ENCODE measurements around the gene HTRA2.
A peak's percentile ranks its signal among the peaks of the same experiment; 100 is the strongest.

Gene HTRA2

GRCh38 chr2:74499940-74500577 is 29.7 kb upstream of the HTRA2 start:
- Histone ChIP-seq H3K27me3 (ENCODE audit: insufficient read depth, low read length, poor library complexity, severe bottlenecking) (no peaks in the 10 kb centered on the region), H3K4me1 (ENCODE audit: insufficient read depth, low read length, poor library complexity, severe bottlenecking) (peaks cover 6% of the 10 kb centered on the region), H3K79me2 (ENCODE audit: insufficient read depth, low read length) (peaks cover 7% of the 10 kb centered on the region), H3K9me2 (replicated peaks; ENCODE audit: low read depth, low read length) (no peaks in the 10 kb centered on the region), H3K36me3 (ENCODE audit: insufficient read depth, low read length) (no peaks in the 10 kb centered on the region), H3K9ac (ENCODE audit: low read depth, low read length, poor library complexity, severe bottlenecking) (no peak overlapping the region), H3K4me3 (ENCODE audit: low read length, poor library complexity, severe bottlenecking) (no peak overlapping the region), H3K9me3 (ENCODE audit: insufficient read depth, low read depth, low read length) (no peaks in the 10 kb centered on the region), H4K20me1 (ENCODE audit: insufficient read depth, low read length, poor library complexity, severe bottlenecking) (no peaks in the 10 kb centered on the region), H3F3A (ENCODE audit: low read depth) (no peaks in the 10 kb centered on the region), H3K4me2 (ENCODE audit: low read depth, low read length, poor library complexity, severe bottlenecking) (no peak overlapping the region), H2AFZ (ENCODE audit: low read length) (no peak overlapping the region)
- TF ChIP-seq EZH2phosphoT487 (IDR thresholded peaks at IDR 0.05; ENCODE audit: borderline replicate concordance), result no peak
- TF ChIP-seq CTCF (conservative IDR thresholded peaks at IDR 0.05; ENCODE audit: low read length), result no peak

- H3K9ac ChIP-seq (ENCODE audit: low read depth, low read length, poor library complexity, severe bottlenecking), result no peak overlapping the region
- H3K9me2 ChIP-seq (replicated peaks; ENCODE audit: low read depth, low read length), result no peaks in the 10 kb centered on the region
- no peaks in the 10 kb centered on the region for H3K9me3 ChIP-seq (ENCODE audit: insufficient read depth, low read depth, low read length)
- H3K4me3 ChIP-seq (ENCODE audit: low read length, poor library complexity, severe bottlenecking), result no peak overlapping the region
- TF ChIP-seq EZH2phosphoT487 (IDR thresholded peaks at IDR 0.05; ENCODE audit: borderline replicate concordance), result no peak
- no peak for TF ChIP-seq CTCF (conservative IDR thresholded peaks at IDR 0.05; ENCODE audit: low read length)
- H3K79me2 ChIP-seq (ENCODE audit: insufficient read depth, low read length), result peaks cover 11% of the 10 kb centered on the region
- no peak overlapping the region for H3K4me2 ChIP-seq (ENCODE audit: low read depth, low read length, poor library complexity, severe bottlenecking)
- no peaks in the 10 kb centered on the region for H3K27me3 ChIP-seq (ENCODE audit: insufficient read depth, low read length, poor library complexity, severe bottlenecking)
- H3K36me3 ChIP-seq (ENCODE audit: insufficient read depth, low read length), result no peaks in the 10 kb centered on the region
- no peaks in the 10 kb centered on the region for H4K20me1 ChIP-seq (ENCODE audit: insufficient read depth, low read length, poor library complexity, severe bottlenecking)
- H2AFZ ChIP-seq (ENCODE audit: low read length), result no peak overlapping the region
- no peaks in the 10 kb centered on the region for H3F3A ChIP-seq (ENCODE audit: low read depth)
- peaks cover 6% of the 10 kb centered on the region for H3K4me1 ChIP-seq (ENCODE audit: insufficient read depth, low read length, poor library complexity, severe bottlenecking)
Observed at GRCh38 chr2:74500578-74500946, 29.2 kb upstream of the HTRA2 start.

- Histone ChIP-seq H3K36me3 (ENCODE audit: insufficient read depth, low read length) (no peaks in the 10 kb centered on the region), H4K20me1 (ENCODE audit: insufficient read depth, low read length, poor library complexity, severe bottlenecking) (no peaks in the 10 kb centered on the region), H3K4me2 (ENCODE audit: low read depth, low read length, poor library complexity, severe bottlenecking) (peak overlapping the region; percentile 99), H3F3A (ENCODE audit: low read depth) (no peaks in the 10 kb centered on the region), H3K4me1 (ENCODE audit: insufficient read depth, low read length, poor library complexity, severe bottlenecking) (peaks cover 12% of the 10 kb centered on the region), H2AFZ (ENCODE audit: low read length) (no peak overlapping the region), H3K27me3 (ENCODE audit: insufficient read depth, low read length, poor library complexity, severe bottlenecking) (no peaks in the 10 kb centered on the region), H3K4me3 (ENCODE audit: low read length, poor library complexity, severe bottlenecking) (no peak overlapping the region), H3K9me3 (ENCODE audit: insufficient read depth, low read depth, low read length) (no peaks in the 10 kb centered on the region), H3K9ac (ENCODE audit: low read depth, low read length, poor library complexity, severe bottlenecking) (peak overlapping the region; percentile 26), H3K9me2 (replicated peaks; ENCODE audit: low read depth, low read length) (no peaks in the 10 kb centered on the region), H3K79me2 (ENCODE audit: insufficient read depth, low read length) (peaks cover 18% of the 10 kb centered on the region)
- TF ChIP-seq EZH2phosphoT487 (IDR thresholded peaks at IDR 0.05; ENCODE audit: borderline replicate concordance) (no peak), CTCF (conservative IDR thresholded peaks at IDR 0.05; ENCODE audit: low read length) (no peak)
Observed at GRCh38 chr2:74501335-74502071, 28.2 kb upstream of the HTRA2 start.

Measured in Loucy (cell line).